ENCODE measurements around the gene TIMM50. TPM values are rescaled to one million over a fixed set of nuclear protein-coding genes. Genes with fewer than 3 reads are reported as not detected.

Gene TIMM50
- total RNA-seq, 6 experiments from 2014 or later = 28.1 to 48.1 (median 31.3) TPM

GRCh38 chr19:39469567-39469966 is 11.1 kb upstream of the TIMM50 start:
- 100% methylated on average over 4 of the region's 6 CpGs for WGBS (ENCODE audit: insufficient coverage, low coverage, low lambda C conversion rate, missing lambda C conversion rate)
- TF ChIP-seq, protein P1, sequence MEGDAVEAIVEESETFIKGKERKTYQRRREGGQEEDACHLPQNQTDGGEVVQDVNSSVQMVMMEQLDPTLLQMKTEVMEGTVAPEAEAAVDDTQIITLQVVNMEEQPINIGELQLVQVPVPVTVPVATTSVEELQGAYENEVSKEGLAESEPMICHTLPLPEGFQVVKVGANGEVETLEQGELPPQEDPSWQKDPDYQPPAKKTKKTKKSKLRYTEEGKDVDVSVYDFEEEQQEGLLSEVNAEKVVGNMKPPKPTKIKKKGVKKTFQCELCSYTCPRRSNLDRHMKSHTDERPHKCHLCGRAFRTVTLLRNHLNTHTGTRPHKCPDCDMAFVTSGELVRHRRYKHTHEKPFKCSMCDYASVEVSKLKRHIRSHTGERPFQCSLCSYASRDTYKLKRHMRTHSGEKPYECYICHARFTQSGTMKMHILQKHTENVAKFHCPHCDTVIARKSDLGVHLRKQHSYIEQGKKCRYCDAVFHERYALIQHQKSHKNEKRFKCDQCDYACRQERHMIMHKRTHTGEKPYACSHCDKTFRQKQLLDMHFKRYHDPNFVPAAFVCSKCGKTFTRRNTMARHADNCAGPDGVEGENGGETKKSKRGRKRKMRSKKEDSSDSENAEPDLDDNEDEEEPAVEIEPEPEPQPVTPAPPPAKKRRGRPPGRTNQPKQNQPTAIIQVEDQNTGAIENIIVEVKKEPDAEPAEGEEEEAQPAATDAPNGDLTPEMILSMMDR (IDR thresholded peaks at IDR 0.05) = no peak
- TF ChIP-seq POLR2A (IDR thresholded peaks at IDR 0.05) = no peak
- no peaks in the 10 kb centered on the region for H3K27me3 ChIP-seq
- H3K36me3 ChIP-seq = peaks cover 2 to 97% (median 45%) of the 10 kb centered on the region in 4 donors
- H3K9me3 ChIP-seq = no peaks in the 10 kb centered on the region
- no peak for ATAC-seq
- no peak for DNase-seq
- H3K4me1 ChIP-seq = no peaks in the 10 kb centered on the region
- intact Hi-C loops (cut with DNase I) = no loop called here
- no peak overlapping the region for H3K4me3 ChIP-seq
- no peak overlapping the region for H3K27ac ChIP-seq

GRCh38 chr19:39470724-39471339 is 9.8 kb upstream of the TIMM50 start:
- Histone ChIP-seq H3K4me1 (no peaks in the 10 kb centered on the region), H3K27me3 (no peaks in the 10 kb centered on the region), H3K27ac (no peak overlapping the region), H3K4me3 (no peak overlapping the region), H3K9me3 (no peaks in the 10 kb centered on the region), H3K36me3 (peaks cover 4 to 89% (median 41%) of the 10 kb centered on the region in 4 donors)
- intact Hi-C loops (cut with DNase I) = loop anchor here in 1 of 2 donors (10.0 kb wide), 1 partner anchor 64 kb away; the partner anchor contains the start of gene EID2B
- 81% methylated on average over 4 of the region's 7 CpGs for WGBS (ENCODE audit: insufficient coverage, low coverage, low lambda C conversion rate, missing lambda C conversion rate)
- ATAC-seq (no peak), DNase-seq (no peak)
- TF ChIP-seq POLR2A (IDR thresholded peaks at IDR 0.05) = no peak
- TF ChIP-seq, protein P1 (IDR thresholded peaks at IDR 0.05) = no peak

GRCh38 chr19:39471756-39472536 is 8.7 kb upstream of the TIMM50 start:
- DNase-seq (no peak), ATAC-seq (no peak)
- Histone ChIP-seq H3K27me3 (no peaks in the 10 kb centered on the region), H3K4me1 (no peaks in the 10 kb centered on the region), H3K36me3 (peaks cover 4 to 82% (median 38%) of the 10 kb centered on the region in 4 donors), H3K9me3 (no peaks in the 10 kb centered on the region), H3K27ac (no peak overlapping the region), H3K4me3 (no peak overlapping the region)
- TF ChIP-seq, protein P1 (IDR thresholded peaks at IDR 0.05) = no peak
- TF ChIP-seq POLR2A (IDR thresholded peaks at IDR 0.05) = no peak
- intact Hi-C loops (cut with DNase I) = loop anchor here in 1 of 2 donors (10.0 kb wide), 1 partner anchor 63 kb away; the partner anchor contains the start of gene EID2B
- WGBS (ENCODE audit: insufficient coverage, low coverage, low lambda C conversion rate, missing lambda C conversion rate) = 100% methylated on average over 2 of the region's 8 CpGs

DNA sequence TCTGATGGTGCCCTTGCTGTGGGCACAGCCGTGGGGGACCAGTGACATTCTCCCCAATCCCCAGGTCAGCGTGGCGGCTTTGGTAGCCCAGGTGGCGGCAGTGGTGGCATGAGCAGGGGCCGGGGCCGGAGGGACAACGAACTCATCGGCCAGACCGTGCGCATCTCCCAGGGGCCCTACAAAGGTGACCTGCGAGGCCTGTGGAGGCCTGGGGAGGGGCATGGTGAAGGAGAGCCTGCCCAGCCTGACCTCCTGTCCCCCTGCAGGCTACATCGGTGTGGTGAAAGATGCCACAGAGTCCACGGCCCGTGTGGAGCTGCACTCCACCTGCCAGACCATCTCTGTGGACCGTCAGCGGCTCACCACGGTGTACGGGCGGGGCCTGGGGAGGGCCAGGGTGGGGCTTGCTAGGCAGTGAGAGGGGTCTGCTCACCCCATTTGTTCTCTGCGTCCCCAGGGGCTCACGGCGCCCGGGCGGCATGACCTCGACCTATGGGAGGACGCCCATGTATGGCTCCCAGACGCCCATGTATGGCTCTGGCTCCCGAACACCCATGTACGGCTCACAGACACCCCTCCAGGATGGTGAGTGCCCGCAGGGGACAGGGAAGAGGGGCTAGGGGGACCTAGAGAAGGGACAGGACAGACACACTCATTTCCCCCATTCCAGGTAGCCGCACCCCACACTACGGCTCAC is 7.7 kb upstream of the TIMM50 start:
- H3K27me3 ChIP-seq = no peaks in the 10 kb centered on the region
- DNase-seq = no peak
- H3K4me1 ChIP-seq = no peaks in the 10 kb centered on the region
- no peak for TF ChIP-seq POLR2A (IDR thresholded peaks at IDR 0.05)
- TF ChIP-seq, protein P1 (IDR thresholded peaks at IDR 0.05) = no peak
- intact Hi-C loops (cut with DNase I) = loop anchor here in 1 of 2 donors (10.0 kb wide), 1 partner anchor 62 kb away; the partner anchor contains the start of gene EID2B
- no peaks in the 10 kb centered on the region for H3K9me3 ChIP-seq
- no peak overlapping the region for H3K27ac ChIP-seq
- no CpG with 5 or more reads among the region's 32 CpGs for WGBS (ENCODE audit: insufficient coverage, low coverage, low lambda C conversion rate, missing lambda C conversion rate)
- ATAC-seq = no peak
- H3K36me3 ChIP-seq = peaks cover 4 to 72% (median 36%) of the 10 kb centered on the region in 4 donors
- H3K4me3 ChIP-seq = no peak overlapping the region
